A673 (cell line): Measurements from ENCODE around the gene ARPC1B. TPM values are rescaled to one million over a fixed set of nuclear protein-coding genes. Genes with fewer than 3 reads are reported as not detected.

Experiments used
- Bru-seq: library from RNA; stranded (reverse); fragments of 400-500 nt; gene quantifications from one replicate; lab custom pipeline; 2021; lab: Mats Ljungman, UMichigan
- BruChase-seq, 2 experiments: library from RNA; stranded (reverse); fragments of 400-500 nt; gene quantifications; one replicate each; lab custom pipeline; 2021; lab: Mats Ljungman, UMichigan
- BruUV-seq: library from RNA; stranded (reverse); fragments of 400-500 nt; replicated peaks from 2 replicates; lab custom pipeline; 2021; lab: Mats Ljungman, UMichigan
- CTCF ChIA-PET: fragments of 300-600 bp; sonication (Branson Sonifier 250); formaldehyde crosslinking; loops from one replicate; lab custom pipeline; 2022; ENCODE audit warnings: antibody characterized with exemption; lab: Charles Lee
- POLR2A ChIA-PET: fragments of 300-600 bp; sonication (Branson Sonifier 250); formaldehyde crosslinking; loops from one replicate; lab custom pipeline; 2022; ENCODE audit warnings: antibody characterized with exemption; ENCODE audit not compliant: low non-redundant PET; lab: Charles Lee
- DNase-seq: peaks from one replicate; pipeline ENCODE4 v3.0.0-alpha.2; 2015; ENCODE audit warnings: low spot score
- H3K27ac ChIP-seq: fragments of 200-600 bp; sonication (generic); 2 replicates; pipeline ENCODE4 v1.5.1; 2016; ENCODE audit warnings: mixed run types, low read depth, mild to moderate bottlenecking, mixed read lengths, antibody characterized with exemption, low read length; ENCODE audit not compliant: poor library complexity, severe bottlenecking
- H3K27me3 ChIP-seq: fragments of 200-600 bp; sonication (generic); replicated peaks from 2 replicates; pipeline ENCODE4 v1.6.1; 2017; ENCODE audit warnings: mixed run types, low read depth, mild to moderate bottlenecking, mixed read lengths, antibody characterized with exemption, low read length; ENCODE audit not compliant: insufficient read depth, poor library complexity
- H3K36me3 ChIP-seq: fragments of 200-600 bp; sonication (generic); 2 replicates; pipeline ENCODE4 v1.6.1; 2016; ENCODE audit warnings: mixed run types, mild to moderate bottlenecking, mixed read lengths, antibody characterized with exemption, low read length; ENCODE audit not compliant: insufficient read depth, poor library complexity, severe bottlenecking
- H3K4me1 ChIP-seq: fragments of 200-600 bp; sonication (generic); 2 replicates; pipeline ENCODE4 v1.6.1; 2017; ENCODE audit warnings: mixed run types, mild to moderate bottlenecking, mixed read lengths, antibody characterized with exemption, low read length; ENCODE audit not compliant: insufficient read depth, poor library complexity, severe bottlenecking
- H3K4me3 ChIP-seq: fragments of 200-600 bp; sonication (generic); 2 replicates; pipeline ENCODE4 v1.5.1; 2016; ENCODE audit warnings: low read depth, mixed run types, mild to moderate bottlenecking, mixed read lengths, low read length; ENCODE audit not compliant: poor library complexity, severe bottlenecking
- H3K9me3 ChIP-seq: fragments of 200-600 bp; sonication (generic); 2 replicates; pipeline ENCODE4 v1.6.1; 2016; ENCODE audit warnings: mixed run types, low read depth, mild to moderate bottlenecking, mixed read lengths, antibody characterized with exemption, low read length; ENCODE audit not compliant: poor library complexity, severe bottlenecking
- CTCF ChIP-seq: fragments of 300-800, 200-600 bp; sonication (generic); conservative IDR thresholded peaks from 2 replicates; pipeline ENCODE4 v1.5.1; 2017; ENCODE audit warnings: low read depth, mild to moderate bottlenecking, antibody characterized with exemption, low read length, moderate library complexity, mixed read lengths
- EZH2 ChIP-seq: fragments of 200-600 bp; sonication (generic); IDR thresholded peaks from 2 replicates; pipeline ENCODE4 v1.6.1; 2017; ENCODE audit warnings: borderline replicate concordance, low read depth, mild to moderate bottlenecking, mixed read lengths, antibody characterized with exemption, low read length; ENCODE audit not compliant: poor library complexity, severe bottlenecking
- intact Hi-C: fragments of 100-400 bp; cut with micrococcal nuclease; formaldehyde crosslinking; loops from one replicate; pipeline ENCODE4 v1.10.0; 2022; ENCODE audit not compliant: unreplicated experiment
- long read RNA-seq: library from polyadenylated mRNA; stranded (forward); transcript quantifications from one replicate; pipeline ENCODE4 v2.0.0, GENCODE V29; 2022
- total RNA-seq: library from RNA; stranded (reverse); gene quantifications from 2 replicates; pipeline ENCODE4 v1.2.3, GENCODE V29; 2021

Gene ARPC1B
- 29.9 and 39.8 TPM in 2 replicates for total RNA-seq
- Bru-seq, nascent RNA: percentile 45 among the genes with signal in this experiment
- percentile 45 among the genes with signal in this experiment for BruChase-seq, experiment 1, labeled RNA remaining after a 2-hour chase
- percentile 50 among the genes with signal in this experiment for BruChase-seq, experiment 2, labeled RNA remaining after a 6-hour chase
- long read RNA-seq, transcript ARPC1B-201 (10 exons, 1,564 nt): major isoform, 93 of 107 reads
- long read RNA-seq, partial matches to known transcripts: 4 of 107 reads
- long read RNA-seq, other reads (novel, unspliced or antisense): 6 of 107 reads

- Histone ChIP-seq H3K27me3 (no peaks in the 10 kb centered on the region), H3K27ac (peak within 1 kb of the TSS; percentile 42), H3K36me3 (no peaks in the 10 kb centered on the region), H3K4me3 (peak within 1 kb of the TSS; percentile 92), H3K4me1 (peaks cover 7% of the 10 kb centered on the region), H3K9me3 (no peaks in the 10 kb centered on the region)
- BruUV-seq: no TSS peak
- POLR2A ChIA-PET: interaction anchor here (0.5 kb wide), 1 partner anchor 726 kb away, joined by 6 read pairs; no protein-coding TSS in a partner anchor
- DNase-seq: peak; percentile 77
- intact Hi-C loops: no loop called here
- TF ChIP-seq CTCF: no peak
- CTCF ChIA-PET: no interaction called here
Measured at GRCh38 chr7:99374111-99375064, at the start of gene ARPC1B. Gene ARPC1B, plus strand, starts transcription at chr7:99374730. Its CDS starts 10,985 bp downstream, at chr7:99385715.

- Histone ChIP-seq H3K27ac (peak overlapping the region; percentile 84), H3K9me3 (no peaks in the 10 kb centered on the region), H3K4me1 (peaks cover 4% of the 10 kb centered on the region), H3K36me3 (no peaks in the 10 kb centered on the region), H3K27me3 (no peaks in the 10 kb centered on the region), H3K4me3 (peak overlapping the region; percentile 77)
- TF ChIP-seq EZH2: no peak
- no peak for TF ChIP-seq CTCF
- intact Hi-C loops: no loop called here
- CTCF ChIA-PET: interaction anchor here (0.6 kb wide), 1 partner anchor 192 kb away, joined by 3 read pairs; no protein-coding TSS in a partner anchor
- POLR2A ChIA-PET: no interaction called here
- BruUV-seq: TSS peak; percentile 89
- DNase-seq: peak; percentile 17
Measured at GRCh38 chr7:99325001-99325493, 49.5 kb upstream of the ARPC1B start.

GRCh38 chr7:99325592-99326407 lies 48.7 kb upstream of the ARPC1B start, which contains the start of gene ARPC1A:
Gene ARPC1A, plus strand, starts transcription at chr7:99325898. Its CDS starts 7,456 bp downstream, at chr7:99333354.
- H3K27ac ChIP-seq: peak within 1 kb of the TSS; percentile 84
- BruUV-seq: no TSS peak

More at GRCh38 chr7:99325592-99326407, 48.7 kb upstream of the ARPC1B start, which contains the start of gene ARPC1A:
- DNase-seq: peak; percentile 95
- Histone ChIP-seq H3K36me3 (no peaks in the 10 kb centered on the region), H3K4me1 (peaks cover 4% of the 10 kb centered on the region), H3K4me3 (peak within 1 kb of the TSS; percentile 77), H3K9me3 (no peaks in the 10 kb centered on the region), H3K27me3 (no peaks in the 10 kb centered on the region)
- POLR2A ChIA-PET: interaction anchor here (0.5 kb wide), 1 partner anchor 10 kb away, joined by 4 read pairs; no protein-coding TSS in a partner anchor
- TF ChIP-seq EZH2: no peak
- no peak for TF ChIP-seq CTCF
- intact Hi-C loops: no loop called here
- CTCF ChIA-PET: no interaction called here
